Stimulated activated CD4-positive, alpha-beta T cell treated with anti-CD3 and anti-CD28 coated beads, TNF-alpha, amount 100 ng/mL, for 4 hours (primary cell): ENCODE results near the gene SURF1.
"Not testable (repeated sequence)": the region's sequence is repeated elsewhere in the genome, so short reads cannot be mapped to it uniquely, and the experiment has no call there.

Source experiments
- DNase-seq, 3 experiments: peaks; one replicate each; pipeline ENCODE4 v3.0.0-alpha.2; 2020; ENCODE audit warnings: low read depth in 3 of 3

SURF1 gene

GRCh38 chr9:133342570-133342969 is 13.7 kb downstream of the SURF1 start:
- DNase-seq: no peak

- no peak for DNase-seq
These were observed 14.2 kb downstream of the SURF1 start for GRCh38 chr9:133342069-133342406.

GRCh38 chr9:133341369-133342068 is 14.8 kb downstream of the SURF1 start:
- DNase-seq: no peak

- DNase-seq: no peak
These were observed 15.4 kb downstream of the SURF1 start for GRCh38 chr9:133340916-133341315.

DNA sequence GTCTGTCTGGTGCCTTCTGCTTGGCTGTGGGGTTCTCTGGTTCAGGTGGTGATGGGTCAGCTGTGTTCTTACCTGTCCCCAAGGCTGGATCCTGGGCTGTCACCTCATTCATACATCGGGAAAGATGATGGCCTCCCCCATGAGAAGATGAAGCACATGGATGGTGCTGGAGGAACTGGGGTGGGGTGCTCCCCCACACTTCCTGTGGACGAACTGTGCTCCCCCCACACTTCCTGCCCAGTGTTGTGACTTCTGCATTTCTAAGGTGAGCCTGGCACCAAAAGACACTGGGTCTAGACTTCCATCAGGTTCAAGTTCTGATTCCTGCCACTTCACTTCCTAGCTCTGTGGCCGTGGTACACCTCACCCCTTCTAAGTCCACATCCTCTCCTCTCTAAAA is 16.0 kb downstream of the SURF1 start:
- no peak for DNase-seq

- no peak for DNase-seq
These were observed 16.6 kb downstream of the SURF1 start for GRCh38 chr9:133339641-133340040.

- DNase-seq: peak; percentile 84 to 89 (median 85)
These were observed 20.1 kb downstream of the SURF1 start, which contains the start of gene SURF6 for GRCh38 chr9:133335924-133336811. TSS of gene SURF6 (minus strand) at chr9:133336188. CDS start at chr9:133336132, 56 bp downstream.

- DNase-seq: not testable (repeated sequence)
These were observed 21.4 kb downstream of the SURF1 start for GRCh38 chr9:133334888-133335287.

GRCh38 chr9:133334161-133334560 is 22.1 kb downstream of the SURF1 start:
- no peak for DNase-seq

DNA sequence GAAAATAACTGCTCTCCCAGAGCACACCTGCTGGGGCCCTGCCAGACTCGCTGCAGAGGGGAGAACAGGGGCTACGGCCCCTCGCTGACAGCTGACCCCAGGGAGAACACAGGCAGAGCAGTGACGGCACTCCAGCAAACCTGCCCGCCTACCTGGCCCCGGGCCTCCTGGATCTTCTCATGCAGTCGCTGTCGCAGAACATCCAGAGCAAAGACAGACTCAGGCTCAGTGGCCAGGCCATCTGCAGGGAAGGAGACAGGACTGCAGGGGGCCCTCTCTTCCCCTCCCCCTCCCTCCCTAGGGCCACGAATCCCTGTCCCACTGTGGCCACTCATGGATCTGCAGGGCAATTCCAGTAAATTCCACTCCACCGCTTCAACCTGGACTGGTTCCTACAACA is 22.7 kb downstream of the SURF1 start:
- no peak for DNase-seq

GRCh38 chr9:133333011-133333410 is 23.3 kb downstream of the SURF1 start:
- no peak for DNase-seq

- no peak for DNase-seq
These were observed 23.9 kb downstream of the SURF1 start for GRCh38 chr9:133332381-133332730.

DNA sequence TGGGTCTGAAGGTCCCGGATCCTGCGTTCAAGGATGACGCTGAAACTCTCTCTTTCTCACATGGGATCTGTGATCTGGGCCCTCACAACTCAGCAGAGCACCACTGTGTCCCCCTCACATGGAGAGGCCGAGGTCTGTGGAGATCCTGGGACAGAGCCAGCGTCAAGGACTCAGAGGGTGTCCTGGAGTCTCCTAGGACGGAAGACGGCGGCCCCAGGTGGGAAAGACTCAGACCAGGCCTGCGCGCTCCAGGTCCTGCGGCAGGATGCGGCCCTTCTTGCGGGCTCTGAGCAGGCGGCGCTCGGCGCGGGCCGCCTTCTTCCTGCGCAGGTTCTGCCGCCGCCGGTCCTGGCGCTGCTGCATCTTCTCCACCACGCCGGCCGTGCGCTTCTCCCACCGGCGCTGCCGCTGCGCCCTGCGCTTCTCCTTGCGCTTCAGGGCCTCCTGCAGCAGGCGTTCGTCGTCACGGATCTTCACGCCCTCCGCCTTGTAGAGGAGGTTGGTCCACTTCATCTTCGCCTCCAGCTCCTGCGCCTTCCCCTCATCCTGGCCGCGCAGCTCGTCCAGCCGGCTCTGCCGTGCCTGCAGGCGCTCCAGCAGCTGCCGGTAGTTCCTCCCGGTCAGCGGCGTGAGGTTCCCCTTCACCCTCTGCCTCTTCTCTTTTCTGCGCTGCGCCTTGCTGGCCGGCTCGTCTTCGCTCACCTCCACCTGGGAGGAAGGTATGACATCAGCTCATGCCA is 24.5 kb downstream of the SURF1 start:
- DNase-seq: no peak

GRCh38 chr9:133331221-133331620 is 25.1 kb downstream of the SURF1 start:
- DNase-seq: no peak

DNA sequence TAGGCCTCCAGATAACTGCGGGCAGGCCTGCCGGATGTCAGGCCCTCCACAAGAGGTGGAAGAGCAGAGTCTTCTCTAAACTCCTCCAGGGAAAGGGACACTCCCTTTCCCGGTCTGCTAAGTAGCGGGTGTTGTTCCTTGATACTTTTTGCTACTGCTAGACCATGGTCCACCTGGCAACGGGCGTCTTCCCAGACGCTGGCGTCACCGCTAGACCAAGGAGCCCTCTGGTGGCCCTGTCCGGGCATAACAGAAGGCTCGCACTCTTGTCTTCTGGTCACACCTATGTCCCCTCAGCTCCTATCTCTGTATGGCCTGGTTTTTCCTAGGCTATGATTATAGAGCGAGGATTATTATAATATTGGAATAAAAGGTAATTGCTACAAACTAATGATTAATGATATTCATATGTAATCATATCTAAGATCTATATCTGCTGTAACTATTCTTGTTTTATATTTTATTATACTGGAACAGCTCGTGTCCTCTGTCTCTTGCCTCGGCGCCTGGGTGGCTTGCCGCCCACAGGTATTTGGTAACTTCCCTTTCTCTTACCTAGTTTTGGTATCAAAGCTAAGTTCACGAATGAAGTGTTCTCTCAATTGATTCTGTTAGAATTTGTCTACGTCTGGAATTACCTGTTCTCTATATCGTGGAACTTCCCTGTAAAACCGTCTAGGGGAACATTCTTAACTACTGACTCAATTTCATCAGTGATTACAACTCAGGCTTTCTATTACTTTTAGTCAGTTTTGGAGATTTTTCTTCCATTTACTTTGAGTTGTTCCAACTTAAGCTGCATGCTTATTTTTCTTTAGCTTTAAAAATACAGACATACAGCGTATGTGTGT is 26.8 kb downstream of the SURF1 start:
- DNase-seq: not testable (repeated sequence)

GRCh38 chr9:133327834-133328484 is 28.3 kb downstream of the SURF1 start:
- no peak for DNase-seq

- not testable (repeated sequence) for DNase-seq
These were observed 29.3 kb downstream of the SURF1 start for GRCh38 chr9:133327021-133327420.

- no peak for DNase-seq
These were observed 32.1 kb downstream of the SURF1 start for GRCh38 chr9:133323991-133324703.

DNA sequence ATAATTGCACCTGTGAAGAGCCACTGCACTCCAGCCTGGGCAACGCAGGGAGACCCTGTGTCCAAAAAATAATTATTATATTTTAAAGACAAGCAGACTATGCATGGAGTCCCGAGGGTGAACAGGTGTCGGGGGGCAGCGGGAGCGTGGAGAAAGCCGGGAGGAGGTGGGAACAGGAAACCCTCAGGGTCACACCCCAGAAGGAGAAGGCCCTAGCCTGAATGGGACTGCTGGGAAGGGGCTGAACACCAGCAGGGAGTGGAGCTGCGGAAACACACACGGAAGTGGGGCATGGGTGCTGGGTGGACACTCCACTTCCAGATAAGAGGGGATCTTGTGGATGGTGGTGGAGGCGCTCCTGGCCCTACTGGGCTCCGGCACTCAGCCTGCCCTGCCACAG is 33.1 kb downstream of the SURF1 start:
- no peak for DNase-seq

DNA sequence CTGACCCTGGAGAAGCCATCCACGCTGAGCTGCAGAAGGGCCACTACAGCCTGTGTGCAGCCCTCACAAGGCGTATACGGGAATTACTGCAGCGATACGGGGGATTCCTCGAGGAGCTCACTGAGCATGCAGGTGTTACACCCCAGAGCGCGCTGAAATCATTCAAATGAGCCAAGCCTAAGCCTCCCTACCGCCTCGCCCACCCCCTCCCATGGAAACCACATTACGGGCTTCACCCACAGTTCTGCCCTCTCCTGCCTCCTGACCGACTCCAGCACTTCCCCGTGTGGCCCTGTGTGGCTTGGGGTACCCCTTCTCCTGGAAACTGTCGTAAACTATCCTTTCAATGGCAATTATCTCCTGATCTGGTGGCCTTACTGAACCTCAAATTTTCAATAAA is 33.6 kb downstream of the SURF1 start:
- no peak for DNase-seq
